ENCODE measurements around the gene SCARB1.
"Not testable (repeated sequence)": the region's sequence is repeated elsewhere in the genome, so short reads cannot be mapped to it uniquely, and the experiment has no call there.

Gene SCARB1, protein sequence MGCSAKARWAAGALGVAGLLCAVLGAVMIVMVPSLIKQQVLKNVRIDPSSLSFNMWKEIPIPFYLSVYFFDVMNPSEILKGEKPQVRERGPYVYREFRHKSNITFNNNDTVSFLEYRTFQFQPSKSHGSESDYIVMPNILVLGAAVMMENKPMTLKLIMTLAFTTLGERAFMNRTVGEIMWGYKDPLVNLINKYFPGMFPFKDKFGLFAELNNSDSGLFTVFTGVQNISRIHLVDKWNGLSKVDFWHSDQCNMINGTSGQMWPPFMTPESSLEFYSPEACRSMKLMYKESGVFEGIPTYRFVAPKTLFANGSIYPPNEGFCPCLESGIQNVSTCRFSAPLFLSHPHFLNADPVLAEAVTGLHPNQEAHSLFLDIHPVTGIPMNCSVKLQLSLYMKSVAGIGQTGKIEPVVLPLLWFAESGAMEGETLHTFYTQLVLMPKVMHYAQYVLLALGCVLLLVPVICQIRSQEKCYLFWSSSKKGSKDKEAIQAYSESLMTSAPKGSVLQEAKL

DNA sequence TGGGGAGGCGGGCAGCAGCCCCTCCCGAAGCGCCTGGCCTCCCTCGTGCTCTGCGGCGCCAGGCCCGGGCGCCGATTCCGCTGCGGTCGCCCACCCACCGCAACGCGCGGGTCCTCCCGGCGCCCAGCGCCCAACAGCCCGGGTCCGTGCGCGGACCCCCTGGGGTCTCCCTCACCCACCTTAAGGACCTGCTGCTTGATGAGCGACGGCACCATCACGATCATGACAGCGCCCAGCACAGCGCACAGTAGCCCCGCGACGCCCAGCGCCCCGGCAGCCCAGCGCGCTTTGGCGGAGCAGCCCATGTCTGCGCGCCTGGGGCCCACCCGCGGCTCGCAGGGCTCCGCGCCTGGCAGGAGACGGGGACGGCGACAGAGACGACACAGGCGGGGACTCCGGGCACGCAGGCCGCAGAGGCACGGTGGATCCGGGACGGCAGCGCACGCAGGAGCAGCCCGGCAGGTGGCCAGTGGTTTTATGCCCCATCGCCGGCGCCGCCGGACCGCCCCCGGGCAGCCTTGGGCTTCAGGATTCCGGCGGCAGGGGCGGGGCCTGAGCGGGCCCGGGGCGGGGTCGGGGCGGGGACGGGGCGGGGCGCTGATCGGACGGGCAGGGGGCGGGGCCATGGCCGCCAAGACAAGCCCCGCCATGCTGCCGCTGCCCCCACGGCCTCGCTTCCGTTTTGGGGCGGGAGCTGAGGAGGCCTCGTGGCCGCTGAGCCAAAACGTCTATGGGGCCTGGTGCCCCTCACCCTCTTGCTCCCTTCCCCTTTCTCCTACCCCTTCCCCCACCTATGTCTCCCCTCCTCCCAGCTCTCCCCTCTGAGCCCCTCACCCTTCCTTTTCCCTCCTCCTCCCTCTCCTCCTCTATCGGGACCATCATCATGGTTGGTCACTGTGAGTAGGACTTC, at the start of gene SCARB1:
Gene SCARB1 (minus strand): TSS at position 449 of the 910 bp plus-strand sequence. CDS start 144 bp downstream, at position 305.
- peak within 1 kb of the TSS; percentile 9 for H3K27ac ChIP-seq (ENCODE audit: low read depth, low read length)
- H3K4me3 ChIP-seq (ENCODE audit: low read depth, low read length), result peak within 1 kb of the TSS; percentile 84
- H3K9ac ChIP-seq (ENCODE audit: low read depth, low read length), result peak within 1 kb of the TSS; percentile 44; the same call in 1 of the 2 replicates
- no peaks in the 10 kb centered on the region for H3K9me3 ChIP-seq (ENCODE audit: control insufficient read depth, insufficient read depth, low read length)
- peaks cover 10% of the 10 kb centered on the region; the same call in 1 of the 2 replicates for H3K36me3 ChIP-seq (ENCODE audit: control insufficient read depth, insufficient read depth, low read length)
- peaks cover 3% of the 10 kb centered on the region; the same call in 1 of the 2 replicates for H3K4me1 ChIP-seq (ENCODE audit: control insufficient read depth, insufficient read depth, low read length)
- H3K27me3 ChIP-seq (ENCODE audit: control insufficient read depth, insufficient read depth, low read length), result no peaks in the 10 kb centered on the region

DNA sequence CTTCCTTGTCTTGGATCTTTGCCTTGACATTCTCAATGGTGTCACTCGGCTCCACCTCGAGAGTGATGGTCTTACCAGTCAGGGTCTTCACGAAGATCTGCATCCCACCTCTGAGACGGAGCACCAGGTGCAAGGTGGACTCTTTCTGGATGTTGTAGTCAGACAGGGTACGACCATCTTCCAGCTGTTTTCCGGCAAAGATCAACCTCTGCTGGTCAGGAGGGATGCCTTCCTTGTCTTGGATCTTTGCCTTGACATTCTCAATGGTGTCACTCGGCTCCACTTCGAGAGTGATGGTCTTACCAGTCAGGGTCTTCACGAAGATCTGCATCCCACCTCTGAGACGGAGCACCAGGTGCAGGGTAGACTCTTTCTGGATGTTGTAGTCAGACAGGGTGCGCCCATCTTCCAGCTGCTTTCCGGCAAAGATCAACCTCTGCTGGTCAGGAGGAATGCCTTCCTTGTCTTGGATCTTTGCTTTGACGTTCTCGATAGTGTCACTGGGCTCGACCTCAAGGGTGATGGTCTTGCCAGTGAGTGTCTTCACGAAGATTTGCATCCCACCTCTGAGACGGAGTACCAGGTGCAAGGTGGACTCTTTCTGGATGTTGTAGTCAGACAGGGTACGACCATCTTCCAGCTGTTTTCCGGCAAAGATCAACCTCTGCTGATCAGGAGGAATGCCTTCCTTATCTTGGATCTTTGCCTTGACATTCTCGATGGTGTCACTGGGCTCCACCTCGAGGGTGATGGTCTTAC, 49.0 kb upstream of the SCARB1 start:
- H3K9ac ChIP-seq (ENCODE audit: low read depth, low read length); H3K27me3 ChIP-seq (ENCODE audit: control insufficient read depth, insufficient read depth, low read length); H3K27ac ChIP-seq (ENCODE audit: low read depth, low read length); H3K9me3 ChIP-seq (ENCODE audit: control insufficient read depth, insufficient read depth, low read length): not testable (repeated sequence)
- Histone ChIP-seq H3K4me1 (ENCODE audit: control insufficient read depth, insufficient read depth, low read length) (peaks cover 25% of the 10 kb centered on the region), H3K36me3 (ENCODE audit: control insufficient read depth, insufficient read depth, low read length) (peaks cover 27% of the 10 kb centered on the region), H3K4me3 (ENCODE audit: low read depth, low read length) (peak overlapping the region; percentile 33; the same call in 1 of the 2 replicates)

DNA sequence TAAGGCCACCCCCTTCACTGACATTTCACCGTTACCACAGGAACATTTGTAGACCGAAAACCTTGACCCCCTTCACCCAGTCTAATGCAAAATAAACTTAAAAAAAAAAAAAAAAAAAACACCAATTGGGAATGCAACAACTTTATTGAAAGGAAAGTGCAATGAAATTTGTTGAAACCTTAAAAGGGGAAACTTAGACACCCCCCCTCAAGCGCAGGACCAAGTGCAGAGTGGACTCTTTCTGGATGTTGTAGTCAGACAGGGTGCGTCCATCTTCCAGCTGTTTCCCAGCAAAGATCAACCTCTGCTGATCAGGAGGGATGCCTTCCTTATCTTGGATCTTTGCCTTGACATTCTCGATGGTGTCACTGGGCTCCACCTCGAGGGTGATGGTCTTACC, 47.9 kb upstream of the SCARB1 start:
- not testable (repeated sequence) for H3K9ac ChIP-seq (ENCODE audit: low read depth, low read length); H3K27me3 ChIP-seq (ENCODE audit: control insufficient read depth, insufficient read depth, low read length); H3K9me3 ChIP-seq (ENCODE audit: control insufficient read depth, insufficient read depth, low read length); H3K4me3 ChIP-seq (ENCODE audit: low read depth, low read length); H3K27ac ChIP-seq (ENCODE audit: low read depth, low read length)
- Histone ChIP-seq H3K36me3 (ENCODE audit: control insufficient read depth, insufficient read depth, low read length) (peaks cover 27% of the 10 kb centered on the region), H3K4me1 (ENCODE audit: control insufficient read depth, insufficient read depth, low read length) (peaks cover 20% of the 10 kb centered on the region)

DNA sequence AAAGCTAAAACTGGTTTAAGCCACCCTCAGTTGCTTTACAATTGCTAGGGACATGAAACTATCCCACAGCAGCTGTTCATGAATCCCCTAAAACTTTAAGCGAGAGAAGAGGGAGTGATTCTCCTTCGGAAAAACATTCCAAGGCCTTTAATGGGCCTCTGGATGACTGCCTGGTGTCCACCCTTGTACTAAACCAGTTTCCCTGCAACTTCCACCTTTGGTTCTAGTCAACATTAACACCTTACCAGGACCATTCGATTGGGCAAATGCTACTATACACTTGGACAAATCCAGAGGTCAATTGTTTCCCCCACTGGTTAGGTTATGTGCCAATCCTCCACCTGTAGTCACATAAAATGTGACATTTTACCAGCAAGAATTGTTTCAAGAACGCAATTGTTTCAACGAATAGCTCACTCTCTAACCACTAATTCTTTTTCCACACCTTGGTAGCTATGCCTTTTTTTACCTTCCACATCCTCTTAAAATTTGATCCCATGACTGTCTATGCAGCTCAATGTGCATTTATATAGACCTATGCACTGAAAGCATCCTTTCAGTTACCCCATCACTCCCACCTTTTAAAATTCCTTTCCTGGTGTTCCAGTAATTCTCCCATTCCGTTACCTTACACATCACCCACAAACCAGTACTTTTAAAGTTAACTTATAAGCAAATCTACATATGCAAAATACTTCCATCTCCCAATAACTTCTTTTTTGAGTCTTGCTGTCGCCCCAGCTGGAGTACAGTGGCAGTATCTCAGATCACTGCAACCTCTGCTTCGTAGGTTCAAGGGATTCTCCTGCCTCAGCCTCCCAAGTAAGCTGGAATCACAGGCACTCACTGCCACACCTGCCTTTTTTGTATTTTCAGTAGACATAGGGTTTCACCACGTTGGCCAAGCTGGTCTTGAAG, 47.2 kb upstream of the SCARB1 start:
- H3K4me3 ChIP-seq (ENCODE audit: low read depth, low read length), result no peak overlapping the region; the same call in 1 of the 2 replicates

DNA sequence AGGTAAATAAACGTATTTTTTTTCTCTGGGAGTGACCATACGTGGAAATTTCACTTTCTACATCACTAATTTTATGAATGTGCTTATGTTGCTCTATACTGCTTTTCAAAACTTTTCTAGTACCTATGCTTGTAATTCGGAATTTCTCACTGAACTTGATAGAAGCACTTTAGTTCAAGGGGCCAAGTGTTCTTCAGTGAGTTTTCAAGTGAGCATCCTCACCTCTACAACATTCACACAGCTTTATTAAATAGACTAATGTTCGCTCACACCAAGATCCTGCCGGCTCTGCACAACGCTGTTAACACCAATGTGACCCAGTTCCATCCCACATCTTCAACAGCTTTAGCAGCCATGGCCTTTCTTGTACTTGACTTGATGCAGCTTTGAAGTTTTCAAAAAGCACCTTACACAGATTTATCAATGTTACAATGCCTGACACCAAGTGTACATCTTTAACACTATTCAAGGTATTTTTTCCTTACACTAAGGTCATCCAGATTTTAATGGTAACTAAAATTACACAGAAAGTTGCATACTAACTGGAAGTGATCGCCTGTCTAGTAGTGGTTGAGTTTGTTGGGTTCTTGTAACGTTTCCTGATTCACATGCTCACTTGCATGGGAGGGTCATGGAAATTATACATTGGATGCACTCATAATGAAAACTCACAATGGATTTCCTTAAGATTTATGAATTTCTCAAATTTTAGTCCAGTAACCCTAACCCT, 46.3 kb upstream of the SCARB1 start:
- no peak overlapping the region for H3K4me3 ChIP-seq (ENCODE audit: low read depth, low read length)

More for the DNA sequence above, 47.2 kb upstream of the SCARB1 start:
- Histone ChIP-seq H3K9me3 (ENCODE audit: control insufficient read depth, insufficient read depth, low read length) (no peaks in the 10 kb centered on the region), H3K4me1 (ENCODE audit: control insufficient read depth, insufficient read depth, low read length) (peaks cover 14% of the 10 kb centered on the region), H3K9ac (ENCODE audit: low read depth, low read length) (no peak overlapping the region), H3K27me3 (ENCODE audit: control insufficient read depth, insufficient read depth, low read length) (no peaks in the 10 kb centered on the region), H3K27ac (ENCODE audit: low read depth, low read length) (peak overlapping the region; percentile 18), H3K36me3 (ENCODE audit: control insufficient read depth, insufficient read depth, low read length) (peaks cover 27% of the 10 kb centered on the region)

DNA sequence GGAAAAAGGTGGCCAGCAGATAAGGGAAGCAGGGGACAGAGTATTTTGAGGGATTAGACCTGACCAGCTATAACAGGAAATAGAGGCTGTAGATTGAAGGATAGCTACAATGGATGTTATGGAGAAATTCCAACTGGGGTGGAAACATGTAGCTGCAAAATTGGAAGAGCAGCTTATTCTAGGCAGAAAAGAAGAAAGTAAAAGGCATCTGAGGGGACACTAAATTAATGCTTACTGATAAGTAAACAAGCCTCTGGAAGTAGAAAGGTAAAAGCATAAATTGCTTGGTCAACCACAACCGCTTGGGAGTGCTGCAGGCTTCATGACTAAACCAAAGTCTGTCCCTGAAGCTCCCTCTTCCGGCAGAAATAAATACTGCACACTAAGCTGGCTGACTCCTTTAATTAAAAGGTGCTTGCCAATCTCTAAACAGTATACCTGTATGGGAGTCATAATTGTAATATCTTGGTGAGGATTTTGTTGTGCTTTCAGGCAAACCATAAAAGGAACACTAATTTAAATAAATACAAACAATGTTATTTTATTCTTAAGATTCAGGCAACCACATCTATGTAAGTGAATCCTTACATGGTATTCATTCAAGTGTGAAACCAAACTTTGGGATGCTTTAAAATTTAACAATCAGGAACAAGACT, 43.1 kb upstream of the SCARB1 start:
- Histone ChIP-seq H3K27ac (ENCODE audit: low read depth, low read length) (no peak overlapping the region), H3K27me3 (ENCODE audit: control insufficient read depth, insufficient read depth, low read length) (no peaks in the 10 kb centered on the region), H3K36me3 (ENCODE audit: control insufficient read depth, insufficient read depth, low read length) (peaks cover 12% of the 10 kb centered on the region), H3K4me1 (ENCODE audit: control insufficient read depth, insufficient read depth, low read length) (0 out of 2 replicates have a peak, but pooled peaks cover 7% of the 10 kb centered on the region), H3K9ac (ENCODE audit: low read depth, low read length) (no peak overlapping the region), H3K9me3 (ENCODE audit: control insufficient read depth, insufficient read depth, low read length) (no peaks in the 10 kb centered on the region), H3K4me3 (ENCODE audit: low read depth, low read length) (no peak overlapping the region)

More for the DNA sequence above, 46.3 kb upstream of the SCARB1 start:
- Histone ChIP-seq H3K9me3 (ENCODE audit: control insufficient read depth, insufficient read depth, low read length) (no peaks in the 10 kb centered on the region), H3K4me1 (ENCODE audit: control insufficient read depth, insufficient read depth, low read length) (0 out of 2 replicates have a peak, but pooled peaks cover 7% of the 10 kb centered on the region), H3K9ac (ENCODE audit: low read depth, low read length) (no peak overlapping the region), H3K36me3 (ENCODE audit: control insufficient read depth, insufficient read depth, low read length) (peaks cover 27% of the 10 kb centered on the region), H3K27me3 (ENCODE audit: control insufficient read depth, insufficient read depth, low read length) (no peaks in the 10 kb centered on the region), H3K27ac (ENCODE audit: low read depth, low read length) (peak overlapping the region; percentile 10)

DNA sequence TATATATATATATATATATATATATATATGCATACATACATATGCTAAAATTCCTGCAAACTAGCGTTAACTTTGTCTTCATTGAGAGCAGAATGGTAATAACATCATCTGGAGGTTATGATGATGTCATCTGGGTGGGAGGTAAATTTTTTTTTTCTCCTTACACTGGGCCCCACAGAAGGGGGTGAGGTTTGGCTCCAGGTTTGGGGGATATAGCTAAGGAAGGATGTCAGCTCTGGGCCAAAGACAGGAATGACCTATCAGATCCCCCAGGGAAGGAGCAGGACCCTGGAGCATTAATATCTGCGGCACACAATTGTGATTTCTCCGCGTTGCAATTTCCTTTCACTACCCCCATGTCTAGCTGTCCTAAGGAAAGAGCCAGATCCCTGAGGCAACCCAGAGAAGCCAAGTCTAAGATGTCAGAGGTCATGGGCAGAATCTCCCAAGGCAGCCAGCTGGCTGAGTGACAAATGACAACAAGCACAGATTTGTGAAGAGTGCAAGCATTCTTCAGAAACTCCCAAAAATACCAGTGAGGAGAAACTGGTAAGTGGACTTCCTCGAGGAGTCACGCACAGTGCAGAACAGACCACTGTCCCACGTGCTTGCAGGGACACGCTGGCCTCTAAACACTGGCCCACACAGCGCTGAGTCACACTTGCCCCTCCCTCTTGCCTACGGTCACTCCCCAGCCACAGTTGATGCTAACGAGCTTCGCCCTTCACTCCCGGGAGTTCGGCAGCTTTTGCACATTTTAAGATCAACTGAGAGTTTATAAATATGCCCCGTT, 40.8 kb upstream of the SCARB1 start:
- Histone ChIP-seq H3K36me3 (ENCODE audit: control insufficient read depth, insufficient read depth, low read length) (no peaks in the 10 kb centered on the region), H3K27ac (ENCODE audit: low read depth, low read length) (no peak overlapping the region), H3K9me3 (ENCODE audit: control insufficient read depth, insufficient read depth, low read length) (no peaks in the 10 kb centered on the region), H3K9ac (ENCODE audit: low read depth, low read length) (no peak overlapping the region), H3K4me3 (ENCODE audit: low read depth, low read length) (no peak overlapping the region), H3K4me1 (ENCODE audit: control insufficient read depth, insufficient read depth, low read length) (0 out of 2 replicates have a peak, but pooled peaks cover 2% of the 10 kb centered on the region), H3K27me3 (ENCODE audit: control insufficient read depth, insufficient read depth, low read length) (no peaks in the 10 kb centered on the region)

DNA sequence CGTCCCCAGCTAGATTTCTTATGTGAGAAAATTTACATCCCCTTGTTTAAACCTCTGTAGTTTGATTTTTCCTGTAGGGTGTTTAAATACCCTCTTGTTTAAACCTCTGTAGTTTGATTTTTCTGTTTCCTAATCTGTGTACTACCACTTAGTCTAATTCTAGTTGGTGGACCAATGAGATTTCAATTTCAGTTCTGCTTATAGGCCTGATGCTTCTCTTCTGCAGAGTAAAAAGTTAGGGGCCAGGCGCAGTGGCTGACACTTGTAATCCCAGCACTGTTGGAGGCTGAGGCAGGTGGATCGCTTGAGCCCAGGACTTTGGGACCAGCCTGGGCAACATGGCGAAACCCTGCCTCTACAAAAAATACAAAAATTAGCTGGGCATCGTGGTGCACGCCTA, 39.3 kb upstream of the SCARB1 start:
- H3K4me3 ChIP-seq (ENCODE audit: low read depth, low read length), result no peak overlapping the region
- 0 out of 2 replicates have a peak, but pooled peaks cover 2% of the 10 kb centered on the region for H3K4me1 ChIP-seq (ENCODE audit: control insufficient read depth, insufficient read depth, low read length)

More for the DNA sequence above, 39.3 kb upstream of the SCARB1 start:
- Histone ChIP-seq H3K27me3 (ENCODE audit: control insufficient read depth, insufficient read depth, low read length) (no peaks in the 10 kb centered on the region), H3K9ac (ENCODE audit: low read depth, low read length) (no peak overlapping the region), H3K36me3 (ENCODE audit: control insufficient read depth, insufficient read depth, low read length) (no peaks in the 10 kb centered on the region), H3K27ac (ENCODE audit: low read depth, low read length) (no peak overlapping the region), H3K9me3 (ENCODE audit: control insufficient read depth, insufficient read depth, low read length) (no peaks in the 10 kb centered on the region)
